Stimulated activated CD8-positive, alpha-beta memory T cell treated with anti-CD3 and anti-CD28 coated beads, Interleukin-4, amount 100 ng/mL, for 48 hours (primary cell): ENCODE results near the gene EXD3.

ENCODE experiments used
- DNase-seq: peaks from one replicate; pipeline ENCODE4 v3.0.0-alpha.2; 2020

The EXD3 gene

DNA sequence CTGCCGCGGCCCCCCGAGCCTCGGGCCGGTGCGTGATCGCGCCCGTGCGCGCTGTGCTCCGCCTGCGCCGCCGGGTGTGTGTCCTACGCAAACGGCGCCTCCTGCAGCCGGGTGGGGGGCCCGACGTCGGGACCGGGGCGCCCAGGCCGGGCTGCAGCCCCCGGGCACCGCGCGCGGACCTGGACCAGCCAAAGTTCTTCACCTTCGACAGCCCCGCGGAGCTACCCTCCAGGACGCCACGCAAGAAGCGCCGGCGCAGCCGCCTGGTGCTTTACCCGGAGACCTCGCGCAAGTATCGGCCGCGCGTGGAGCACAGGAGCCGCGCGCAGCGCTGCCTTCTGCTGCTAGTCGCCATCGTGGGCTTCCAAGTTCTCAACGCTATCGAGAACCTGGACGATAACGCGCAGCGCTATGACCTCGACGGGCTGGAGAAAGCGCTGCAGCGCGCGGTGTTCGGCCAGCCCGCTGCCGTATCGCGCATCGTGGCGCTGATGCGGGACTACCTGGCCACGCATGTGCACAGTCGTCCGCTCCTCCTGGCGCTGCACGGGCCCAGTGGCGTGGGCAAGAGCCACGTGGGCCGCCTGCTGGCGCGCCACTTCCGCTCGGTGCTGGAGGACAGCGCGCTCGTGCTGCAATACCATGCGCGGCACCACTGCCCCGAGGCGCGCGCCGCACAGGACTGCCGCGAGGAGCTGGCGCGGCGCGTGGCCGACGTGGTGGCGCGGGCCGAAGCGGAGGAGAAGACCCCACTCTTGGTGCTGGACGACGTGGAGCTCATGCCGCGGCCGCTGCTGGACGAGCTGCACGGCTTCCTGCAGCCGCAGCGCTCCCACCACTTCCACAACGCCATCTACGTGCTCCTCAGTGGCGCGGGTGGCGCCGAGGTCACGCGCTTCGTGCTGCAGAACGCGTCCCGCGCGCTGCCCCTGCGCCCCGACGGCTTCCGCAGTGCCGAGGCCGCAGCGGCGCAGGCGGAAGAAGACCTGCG is 143.9 kb downstream of the EXD3 start:
- no peak for DNase-seq

DNA sequence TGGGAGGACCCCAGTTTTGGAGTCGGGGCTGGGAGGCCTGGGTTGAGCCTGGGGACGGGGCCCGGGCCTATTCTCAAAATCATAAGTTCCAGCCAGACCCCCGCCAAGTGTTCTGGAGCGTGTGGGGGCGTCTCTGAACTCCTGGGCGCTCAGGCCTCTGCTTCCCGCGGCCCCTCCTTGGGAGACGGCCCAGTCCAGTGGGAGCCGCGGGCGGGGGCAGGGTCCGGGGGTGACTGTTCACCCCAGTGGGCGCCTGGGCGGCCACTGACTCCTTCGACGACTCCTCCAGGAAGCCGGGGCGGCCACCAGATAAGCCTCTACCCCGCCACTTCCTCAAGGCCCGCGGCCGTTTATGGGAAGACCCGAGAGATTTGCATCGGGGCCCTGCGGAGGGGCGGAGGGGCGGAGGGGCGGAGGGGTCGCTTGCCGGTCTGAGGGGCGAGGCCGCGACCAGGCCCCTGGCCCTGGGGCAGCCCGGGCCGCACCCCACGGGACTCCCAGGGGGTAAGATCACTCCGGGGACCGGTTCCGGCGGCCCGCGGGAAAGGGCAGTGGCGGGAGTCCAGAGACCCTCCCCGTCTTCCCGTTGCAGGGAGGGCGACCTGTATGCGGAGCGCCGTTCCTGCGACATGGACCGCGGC is 144.8 kb downstream of the EXD3 start:
- DNase-seq: no peak

DNA sequence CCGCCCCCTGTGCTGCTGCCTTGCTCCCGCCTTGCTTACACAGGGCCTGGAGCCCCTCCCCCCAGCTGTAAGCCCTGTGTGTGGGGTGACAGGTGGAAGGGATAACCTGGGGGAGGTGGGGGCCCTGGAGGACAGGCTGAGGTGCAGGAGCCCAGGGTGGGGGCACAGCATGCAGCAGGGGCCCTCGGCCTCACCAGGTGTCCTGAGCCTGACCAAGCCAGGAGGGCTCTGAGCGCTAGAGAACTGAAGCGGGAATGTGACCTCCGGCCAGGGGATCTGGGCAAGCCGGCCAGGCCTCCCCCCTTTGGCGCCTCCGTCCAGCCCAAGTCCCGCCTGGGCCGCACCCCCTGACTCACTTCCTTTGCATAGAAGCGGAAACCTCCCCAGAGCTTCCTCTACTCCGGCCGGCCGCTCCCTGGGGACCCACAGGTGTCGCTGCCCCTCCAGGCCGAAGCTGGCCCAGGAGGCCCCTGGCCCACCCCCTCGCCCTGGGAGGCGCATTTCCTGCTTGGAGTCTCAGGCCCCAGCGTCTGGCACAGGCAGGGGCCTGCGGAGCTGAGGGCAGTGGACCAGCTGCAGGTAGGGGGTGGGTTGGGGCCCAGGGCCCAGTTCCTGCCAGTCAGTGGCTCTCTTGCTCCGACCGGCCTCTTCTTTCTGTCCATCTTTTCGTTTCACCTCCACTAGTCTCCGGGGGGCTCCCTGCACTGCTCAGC is 145.5 kb downstream of the EXD3 start, which contains the start of gene TOR4A:
Gene TOR4A, plus strand, starts transcription at position 398 of the 713 bp plus-strand sequence. CDS start 964 bp downstream, outside the sequence.
- peak; percentile 68 for DNase-seq

DNA sequence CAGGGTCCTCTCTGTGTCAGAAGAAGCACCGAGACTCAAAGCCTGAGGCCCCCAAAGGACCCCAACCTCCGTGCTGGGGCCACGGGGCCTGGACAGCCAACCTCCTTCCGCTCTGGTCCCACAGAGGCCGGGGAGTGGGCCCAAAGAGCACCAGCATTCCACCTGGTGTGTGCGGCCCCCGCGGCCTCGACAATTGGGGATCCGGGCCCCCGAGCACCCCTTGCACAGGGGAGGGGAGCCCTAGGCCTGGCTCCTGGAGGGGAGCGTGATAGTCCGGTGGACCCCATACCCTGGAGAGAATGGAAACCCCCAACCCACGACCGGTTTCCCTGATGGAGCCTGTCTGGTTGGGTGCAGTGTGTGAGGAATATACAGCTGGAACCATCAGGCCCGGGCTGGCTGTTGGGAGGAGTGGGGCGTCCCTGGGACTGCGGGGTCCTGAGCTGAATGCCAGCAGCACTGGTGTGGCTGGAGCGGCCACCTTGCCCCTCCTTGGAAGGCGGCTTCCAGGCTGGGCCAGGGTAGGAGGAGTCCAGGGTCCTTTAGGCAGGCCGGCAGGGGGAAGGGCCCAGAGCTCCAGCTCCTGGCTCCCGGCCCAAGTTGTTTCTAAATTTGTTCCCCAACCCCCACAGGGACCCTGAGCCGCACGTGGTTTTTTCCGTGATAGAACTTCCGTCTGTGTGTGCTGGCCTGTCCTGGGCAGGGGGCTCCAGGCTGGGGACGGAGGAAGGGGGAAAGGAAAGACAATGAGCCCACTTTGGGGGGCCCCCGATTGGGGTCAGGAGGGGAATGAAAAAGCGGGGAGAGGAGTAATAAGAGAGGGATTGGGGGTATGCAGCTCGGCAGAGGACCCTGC is 146.3 kb downstream of the EXD3 start:
- DNase-seq: no peak

DNA sequence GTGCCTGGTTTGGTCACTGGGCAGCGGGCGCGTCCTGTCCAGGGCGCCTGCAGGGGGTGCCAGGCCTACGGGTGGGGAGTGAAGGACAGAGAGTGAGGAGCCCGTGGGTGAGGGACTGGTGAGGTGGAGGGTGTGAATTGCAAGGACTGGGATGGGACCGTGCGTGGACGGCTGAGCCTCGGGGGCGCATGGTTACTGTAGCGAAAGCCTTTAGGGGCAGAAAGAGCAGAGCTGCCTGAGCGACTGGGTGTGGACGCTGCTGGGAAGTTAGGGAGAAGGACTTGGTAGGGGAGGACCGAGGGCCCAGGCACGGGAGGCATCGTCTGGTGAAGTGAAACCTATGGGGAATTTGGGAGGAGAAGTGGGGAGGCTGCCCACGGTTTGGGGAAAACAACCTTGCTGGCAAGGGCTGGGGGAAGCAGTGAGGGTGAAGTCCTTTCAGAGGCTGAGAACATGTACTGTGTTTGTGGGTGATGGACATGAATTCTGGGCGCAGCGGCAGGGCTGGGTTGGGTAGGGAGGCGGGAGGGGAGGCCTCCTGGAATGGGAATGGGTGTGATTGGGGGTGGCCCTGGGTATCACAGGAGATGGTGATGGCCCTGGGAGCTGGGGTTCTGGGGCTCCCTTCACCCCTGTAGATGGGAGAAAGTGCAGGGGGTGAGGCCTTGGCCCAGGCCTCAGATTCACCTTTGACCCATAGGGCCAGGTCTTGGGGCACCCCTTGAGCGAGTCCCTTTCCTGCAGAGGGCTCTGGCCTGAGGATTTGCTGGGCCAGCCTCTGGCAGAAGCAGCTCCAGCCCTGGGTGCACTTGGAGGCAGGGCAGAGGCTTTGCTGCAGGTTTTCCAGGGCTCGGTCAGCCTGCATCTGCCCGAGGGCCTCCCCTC is 147.1 kb downstream of the EXD3 start:
- DNase-seq: no peak

DNA sequence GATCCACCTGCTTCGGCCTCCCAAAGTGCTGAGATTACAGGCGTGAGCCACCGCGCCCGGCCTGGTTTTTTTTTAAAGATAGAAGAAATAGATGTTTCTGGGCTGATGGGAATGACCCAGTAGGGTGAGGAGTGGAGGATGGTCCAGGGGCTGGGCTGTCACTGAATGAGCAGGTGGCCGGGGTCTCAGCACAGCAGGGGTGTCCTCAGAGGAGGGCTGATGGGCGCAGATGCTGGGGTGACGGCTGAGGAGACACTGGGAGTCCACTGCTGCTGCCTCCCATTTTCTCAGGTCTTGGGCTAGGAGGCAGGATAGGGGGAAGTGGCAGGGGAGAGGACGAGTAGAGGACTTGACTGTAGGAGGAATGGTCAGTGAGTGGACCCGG is 147.8 kb downstream of the EXD3 start:
- DNase-seq: no peak

DNA sequence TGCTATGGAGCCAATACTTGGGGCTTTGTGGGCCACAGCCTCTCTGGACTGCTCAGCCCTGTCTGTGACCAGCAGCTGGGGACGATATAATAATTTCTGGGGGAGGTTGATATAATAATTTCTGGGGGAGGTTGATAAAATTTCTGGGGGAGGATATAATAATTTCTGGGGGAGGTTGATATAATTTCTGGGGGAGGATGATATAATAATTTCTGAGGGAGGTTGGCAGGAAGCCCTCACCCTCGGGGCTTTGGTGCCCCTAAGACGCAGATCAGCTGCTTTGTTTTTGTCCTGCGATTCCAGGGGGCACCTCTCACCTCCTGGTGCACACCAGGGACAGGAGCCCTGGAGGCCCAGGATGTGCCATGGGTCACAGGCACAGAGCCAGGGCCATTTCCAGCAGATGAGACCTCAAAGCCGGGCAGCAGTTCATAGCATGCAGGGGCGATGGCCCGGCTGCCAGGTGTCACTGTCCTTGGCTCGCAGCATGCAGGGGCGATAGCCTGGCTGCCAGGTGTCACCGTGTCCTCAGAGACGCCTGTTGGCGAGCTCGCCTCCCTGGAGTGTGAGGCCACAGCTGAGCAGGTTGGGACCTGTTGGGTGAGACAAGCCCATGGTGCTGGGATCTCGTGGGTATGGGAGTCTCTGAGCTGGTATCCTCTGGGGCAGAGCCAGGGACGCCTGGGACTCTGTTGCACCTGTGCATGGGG is 149.2 kb downstream of the EXD3 start:
- no peak for DNase-seq

DNA sequence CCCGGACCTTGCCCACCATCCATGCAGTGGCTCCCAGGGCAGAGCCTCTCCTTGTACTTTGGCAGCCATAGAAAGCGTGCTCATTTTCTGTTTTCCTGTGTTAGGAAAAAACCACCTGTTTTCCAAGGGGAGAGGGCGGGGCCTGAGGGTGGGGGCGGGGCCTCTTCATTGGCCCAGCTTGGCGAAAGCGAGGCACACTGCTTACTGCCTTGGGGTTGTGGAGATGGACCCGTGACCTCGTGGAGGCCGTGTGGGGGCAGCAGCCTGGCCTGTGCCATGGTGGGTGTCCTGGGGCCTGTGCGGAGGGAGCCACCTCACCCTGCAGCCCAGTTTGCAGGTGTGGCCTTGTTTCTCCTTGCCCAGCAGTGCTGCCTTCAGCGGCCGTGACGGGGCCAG is 149.9 kb downstream of the EXD3 start:
- no peak for DNase-seq

DNA sequence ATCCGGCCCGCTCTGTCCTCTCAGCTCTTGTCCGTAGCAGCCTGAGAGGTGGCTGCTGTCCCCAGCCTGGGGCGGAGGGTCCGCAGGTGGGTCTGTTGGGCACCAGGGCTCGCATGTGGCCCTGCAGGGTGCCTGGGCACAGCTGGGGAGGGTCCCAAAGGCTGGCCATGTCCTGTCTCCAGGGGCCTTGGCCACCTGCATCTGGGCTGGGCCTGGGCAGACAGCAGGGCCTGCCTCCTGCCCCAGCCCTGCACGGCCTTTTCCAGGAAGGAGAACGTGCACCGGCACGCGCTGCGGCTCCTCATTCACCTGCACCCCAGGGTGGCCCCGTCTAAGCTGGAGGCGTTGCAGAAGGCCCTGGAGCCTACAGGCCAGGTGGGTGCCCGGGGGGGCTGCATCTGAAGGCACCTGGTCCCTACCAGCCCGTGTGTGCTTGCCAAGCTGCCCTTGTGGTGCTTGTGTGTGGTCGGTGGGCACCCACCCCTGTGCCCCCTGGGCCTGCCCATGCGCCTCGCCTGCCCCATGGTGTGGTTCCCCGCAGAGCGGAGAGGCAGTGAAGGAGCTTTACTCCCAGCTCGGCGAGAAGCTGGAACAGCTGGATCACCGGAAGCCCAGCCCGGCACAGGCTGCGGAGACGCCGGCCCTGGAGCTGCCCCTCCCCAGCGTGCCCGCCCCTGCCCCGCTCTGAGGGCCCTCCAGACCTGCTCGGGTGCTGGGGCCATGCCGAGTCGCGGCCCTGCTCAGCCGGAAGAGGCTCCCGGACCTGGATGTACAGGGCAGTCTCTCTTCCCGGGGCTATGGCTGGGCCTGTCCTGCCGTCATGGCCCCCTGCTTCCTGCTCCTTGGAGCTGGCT is 150.5 kb downstream of the EXD3 start:
- no peak for DNase-seq

DNA sequence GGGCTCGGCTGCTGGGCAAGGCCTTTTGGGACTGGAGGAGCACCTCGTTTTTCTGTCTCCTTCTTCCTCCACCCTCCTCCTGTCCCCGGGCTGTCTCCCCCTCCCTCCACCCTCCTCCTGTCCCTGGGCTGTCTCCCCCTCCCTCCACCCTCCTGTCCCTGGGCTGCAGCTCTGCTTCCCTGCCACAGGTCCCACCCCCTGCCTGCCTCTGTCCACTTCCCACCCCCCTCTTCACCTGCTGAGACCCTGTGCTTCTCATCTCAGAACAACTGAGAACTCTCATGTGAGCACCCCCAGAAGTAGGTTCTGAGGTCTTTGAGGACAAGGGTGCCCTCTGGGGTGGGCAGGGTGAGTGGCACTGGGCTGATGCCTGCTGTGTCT is 151.3 kb downstream of the EXD3 start:
- no peak for DNase-seq

DNA sequence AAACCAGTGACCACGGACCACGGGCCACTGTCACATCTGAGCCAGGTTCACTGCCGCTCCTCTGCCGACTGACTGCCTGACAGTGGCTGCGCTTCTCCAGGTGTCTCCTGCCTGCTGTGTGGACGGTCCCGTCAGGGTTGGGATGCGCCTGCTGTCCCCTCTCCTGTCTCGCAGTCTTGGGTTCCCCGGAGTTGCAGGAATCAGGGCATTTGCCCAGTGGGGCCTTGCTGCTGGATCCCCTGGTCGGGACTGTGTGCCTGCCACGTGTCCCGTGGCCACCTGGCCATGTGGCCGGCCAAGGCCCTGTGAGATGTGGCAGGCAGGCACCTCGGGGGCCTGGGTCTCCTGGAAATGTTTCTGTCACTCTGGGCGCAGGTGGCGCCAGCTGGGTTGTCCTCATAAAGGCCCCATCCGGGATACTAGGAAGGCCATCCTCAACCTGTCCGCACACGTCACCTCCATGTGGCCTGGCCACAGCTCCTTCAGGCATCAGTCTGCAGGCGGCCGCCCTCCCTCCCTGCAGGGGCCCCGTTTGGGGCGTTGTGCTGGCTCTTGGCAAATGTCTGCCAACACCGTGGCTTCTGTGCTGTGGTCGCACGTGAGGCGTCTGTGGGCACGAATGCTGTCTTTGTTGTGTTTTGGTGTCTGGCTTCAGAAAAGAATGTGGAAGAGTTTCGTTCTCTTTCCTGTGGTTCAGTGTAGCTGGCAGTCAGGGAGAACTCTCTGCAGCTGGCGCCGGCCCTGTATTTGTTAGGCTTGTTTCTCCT is 151.8 kb downstream of the EXD3 start:
- DNase-seq: no peak

DNA sequence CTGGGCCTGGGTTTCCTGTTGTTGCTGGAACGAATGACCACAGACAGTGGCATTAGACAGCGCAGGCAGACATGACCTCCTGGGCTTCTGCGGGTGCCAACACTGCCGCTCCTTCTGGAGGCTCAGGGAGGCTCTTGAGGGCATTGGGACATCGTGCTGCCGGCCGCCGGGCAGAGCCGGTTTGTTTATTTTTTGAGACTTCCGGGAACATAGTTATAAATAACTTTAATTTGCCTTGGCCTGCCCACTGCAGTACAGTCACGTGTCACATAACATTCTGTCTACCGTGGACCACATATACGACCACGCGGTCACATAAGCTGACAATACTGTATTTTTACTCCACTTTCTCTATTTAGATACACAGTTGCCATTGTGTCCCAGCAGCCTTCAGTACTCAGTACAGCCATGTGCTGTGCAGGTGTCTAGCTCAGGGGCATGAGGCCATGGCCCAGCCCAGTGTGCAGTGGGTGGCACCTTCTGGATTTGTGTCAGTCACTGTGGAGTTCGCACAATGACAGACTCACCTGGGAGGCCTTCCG is 153.7 kb downstream of the EXD3 start:
- DNase-seq: no peak

DNA sequence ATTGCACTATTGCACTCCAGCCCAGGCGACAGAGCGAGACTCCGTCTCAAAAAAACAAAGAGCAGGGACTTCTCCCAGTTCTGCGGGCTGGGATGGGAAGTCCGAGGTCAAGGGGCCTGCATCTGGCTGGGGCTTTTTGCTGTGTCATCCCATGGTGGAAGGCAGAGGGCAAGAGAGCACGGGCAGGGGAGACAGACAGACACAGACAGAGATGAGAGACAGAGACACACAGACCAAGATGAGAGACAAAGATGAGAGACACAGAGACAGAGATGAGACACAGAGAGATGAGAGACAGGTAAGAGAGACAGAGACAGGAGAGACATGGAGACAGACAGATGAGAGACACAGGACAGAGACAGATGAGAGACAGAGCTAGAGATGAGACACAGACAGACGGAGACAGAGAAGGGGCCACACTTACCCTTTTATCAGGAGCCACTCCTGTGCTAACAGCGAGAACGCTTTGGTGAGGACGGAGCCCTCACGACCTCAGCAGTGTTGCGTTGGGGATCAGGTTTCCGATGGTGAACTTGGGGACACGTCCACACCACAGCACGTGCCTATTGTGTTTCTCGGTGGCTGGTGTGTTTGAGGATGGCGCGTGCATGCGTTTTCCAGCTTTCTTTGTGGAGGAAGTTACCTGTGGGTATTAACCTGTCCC is 154.3 kb downstream of the EXD3 start:
- DNase-seq: no peak

DNA sequence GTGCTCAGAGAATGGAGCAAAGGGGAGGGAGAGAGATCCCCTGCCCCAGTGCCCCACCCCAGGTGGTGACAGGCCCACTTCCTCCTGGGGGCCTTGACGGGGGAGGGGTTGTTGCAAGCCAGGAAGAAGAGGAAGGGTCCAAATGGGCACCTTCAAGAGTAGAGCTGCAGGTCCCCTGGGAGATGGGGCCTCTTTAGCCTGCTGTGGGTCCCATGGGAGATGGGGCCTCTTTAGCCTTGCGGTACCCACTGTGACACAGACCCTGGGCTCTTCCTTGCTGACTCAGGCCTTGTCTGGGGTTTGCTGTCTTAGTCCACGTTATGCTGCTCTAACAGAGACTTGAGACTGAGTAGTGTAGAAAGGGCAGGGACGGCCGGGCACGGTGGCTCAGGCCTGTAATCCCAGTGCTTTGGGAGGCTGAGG is 155.0 kb downstream of the EXD3 start:
- DNase-seq: no peak

DNA sequence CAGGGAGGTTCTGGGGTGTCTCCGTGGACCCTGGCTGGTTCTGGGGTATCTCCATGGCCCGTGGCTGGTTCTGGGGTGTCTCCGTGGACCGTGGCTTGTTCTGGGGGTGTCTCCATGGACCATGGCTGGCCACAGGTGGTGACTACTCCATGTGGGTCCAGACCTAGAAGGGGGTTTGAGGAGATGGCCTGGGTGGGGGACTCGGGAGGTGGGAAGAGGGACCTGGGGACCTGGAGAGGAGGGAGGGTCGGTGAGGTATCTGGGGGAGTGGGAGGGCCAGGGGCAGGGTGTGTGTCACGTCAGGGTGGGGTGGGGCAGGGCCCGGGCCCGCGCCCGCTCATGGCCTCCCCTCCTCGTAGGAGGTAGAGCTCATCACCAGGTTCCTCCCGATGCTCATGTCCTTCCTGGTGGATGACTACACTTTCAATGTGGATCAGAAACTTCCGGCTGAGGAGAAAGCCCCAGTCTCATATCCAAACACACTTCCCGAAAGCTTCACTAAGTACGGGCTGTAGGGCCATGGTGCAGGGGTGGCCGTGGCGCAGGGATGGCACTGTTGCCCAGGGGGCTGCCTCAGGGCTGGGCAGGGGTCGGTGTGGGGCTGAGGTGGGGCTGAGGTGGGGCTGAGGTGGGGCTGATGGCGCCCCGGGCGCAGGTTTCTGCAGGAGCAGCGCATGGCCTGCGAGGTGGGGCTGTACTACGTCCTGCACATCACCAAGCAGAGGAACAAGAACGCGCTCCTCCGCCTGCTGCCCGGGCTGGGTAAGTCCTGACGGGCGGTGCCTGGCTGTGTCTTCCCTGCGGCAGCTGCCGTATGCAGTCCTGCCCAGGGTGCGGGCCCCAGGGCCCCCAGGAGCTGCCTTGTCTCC is 156.1 kb downstream of the EXD3 start:
- DNase-seq: no peak

DNA sequence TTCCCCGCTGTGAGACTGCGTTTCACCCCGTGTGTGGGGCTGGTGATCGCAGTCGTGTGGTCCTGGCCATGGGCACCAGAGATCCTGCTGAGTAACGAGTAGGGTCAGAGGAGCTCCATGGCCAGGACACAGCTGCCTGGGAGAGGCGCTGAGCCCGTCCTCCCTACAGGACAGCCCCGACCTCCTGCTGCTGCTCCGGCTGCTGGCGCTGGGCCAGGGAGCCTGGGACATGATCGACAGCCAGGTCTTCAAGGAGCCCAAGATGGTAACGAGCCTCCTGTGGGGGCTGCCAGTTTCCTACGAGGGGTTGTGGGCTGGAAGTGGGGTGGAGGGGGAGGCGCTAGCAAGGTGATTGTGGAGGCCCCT is 156.8 kb downstream of the EXD3 start:
- no peak for DNase-seq

DNA sequence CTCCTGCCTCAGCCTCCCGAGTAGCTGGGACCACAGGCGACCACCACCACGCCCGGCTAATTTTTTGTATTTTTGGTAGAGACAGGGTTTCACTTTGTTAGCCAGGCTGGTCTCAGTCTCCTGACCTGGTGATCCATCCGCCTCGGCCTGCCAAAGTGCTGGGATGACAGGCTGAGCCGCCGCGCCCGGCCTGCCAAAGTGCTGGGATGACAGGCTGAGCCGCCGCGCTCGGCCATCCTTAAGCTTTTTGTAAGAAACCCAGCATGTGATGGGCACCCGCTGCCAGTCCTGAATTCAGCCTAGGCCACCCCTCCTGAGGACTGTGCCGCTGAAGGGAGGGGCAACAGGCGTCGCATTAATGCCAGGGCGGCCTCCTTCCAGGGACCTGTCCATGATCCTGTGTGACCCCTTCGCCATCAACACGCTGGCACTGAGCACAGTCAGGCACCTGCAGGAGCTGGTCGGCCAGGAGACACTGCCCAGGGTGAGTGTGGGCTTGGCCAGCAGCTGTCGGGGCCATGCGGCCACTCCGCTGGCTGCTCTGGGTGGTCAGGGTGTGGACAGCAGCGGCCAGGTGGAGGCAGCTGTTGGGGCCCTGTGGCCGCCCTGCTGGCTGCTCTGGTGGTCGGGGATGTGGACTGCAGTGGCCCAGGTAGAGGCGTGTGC is 157.3 kb downstream of the EXD3 start:
- no peak for DNase-seq
